WI38 (cell line): ENCODE measurements around the gene CMTM4.
A peak's percentile ranks its signal among the peaks of the same experiment; 100 is the strongest.

Experiments used
- H3K4me3 ChIP-seq: 2 replicates; pipeline ENCODE4 v1.5.1; 2011; ENCODE audit warnings: low read depth, mild to moderate bottlenecking, control low read depth, low read length
- CTCF ChIP-seq: IDR thresholded peaks from 2 replicates; pipeline ENCODE4 v1.5.1; 2012; ENCODE audit warnings: low read depth, mild to moderate bottlenecking, control low read depth, low read length

Gene CMTM4

GRCh38 chr16:66652661-66653360 is 43.7 kb downstream of the CMTM4 start:
- no peak overlapping the region for H3K4me3 ChIP-seq
- TF ChIP-seq CTCF: no peak

- H3K4me3 ChIP-seq: no peak overlapping the region
- no peak for TF ChIP-seq CTCF
Observed at GRCh38 chr16:66651965-66652364, 44.6 kb downstream of the CMTM4 start.

- no peak for TF ChIP-seq CTCF
- H3K4me3 ChIP-seq: no peak overlapping the region
Observed at GRCh38 chr16:66651474-66651765, 45.1 kb downstream of the CMTM4 start.

GRCh38 chr16:66650707-66651473 is 45.7 kb downstream of the CMTM4 start:
- H3K4me3 ChIP-seq: no peak overlapping the region
- peak; percentile 96 for TF ChIP-seq CTCF

GRCh38 chr16:66649636-66650205 is 46.8 kb downstream of the CMTM4 start:
- TF ChIP-seq CTCF: no peak
- H3K4me3 ChIP-seq: no peak overlapping the region

GRCh38 chr16:66649167-66649566 is 47.4 kb downstream of the CMTM4 start:
- no peak overlapping the region for H3K4me3 ChIP-seq
- TF ChIP-seq CTCF: no peak

GRCh38 chr16:66647866-66648265 is 48.7 kb downstream of the CMTM4 start:
- no peak overlapping the region for H3K4me3 ChIP-seq
- no peak for TF ChIP-seq CTCF
